ENCODE measurements around the gene ATP6AP2.
"Not testable (repeated sequence)": the region's sequence is repeated elsewhere in the genome, so short reads cannot be mapped to it uniquely, and the experiment has no call there.

ATP6AP2 gene

GRCh38 chrX:40576291-40576690 is 4.5 kb upstream of the ATP6AP2 start:
- no peak for DNase-seq

DNA sequence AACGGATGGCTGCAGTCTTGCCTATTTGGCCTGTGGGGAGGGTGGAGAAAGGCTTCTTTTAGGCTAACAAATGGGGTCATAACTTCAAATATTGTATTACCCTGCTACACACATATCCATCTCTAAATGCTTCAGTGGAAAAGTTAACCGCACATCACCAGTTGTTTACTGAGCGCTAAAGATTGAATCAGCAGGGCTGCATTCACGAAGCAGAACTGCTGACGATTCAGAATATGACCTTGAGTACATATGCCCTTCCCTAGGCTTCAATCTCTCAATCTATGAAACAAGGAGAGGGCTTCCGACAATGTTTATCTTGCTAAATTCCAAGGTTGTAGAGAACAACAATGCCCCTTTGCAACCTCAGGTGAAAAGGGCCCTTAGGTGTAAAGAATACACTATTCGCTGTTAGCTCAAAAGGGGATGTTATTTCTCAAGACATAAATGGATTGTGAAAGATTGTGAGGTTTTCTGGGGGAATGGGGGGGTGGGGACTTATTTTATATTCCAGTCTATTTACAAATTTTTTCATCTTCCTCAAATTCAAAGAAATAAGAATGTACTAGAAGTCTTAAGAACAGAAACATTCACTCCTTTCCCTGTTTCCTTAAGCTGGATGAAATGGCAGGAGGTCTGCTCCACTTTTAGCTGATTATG is 2.6 kb upstream of the ATP6AP2 start:
- no peak for DNase-seq

DNA sequence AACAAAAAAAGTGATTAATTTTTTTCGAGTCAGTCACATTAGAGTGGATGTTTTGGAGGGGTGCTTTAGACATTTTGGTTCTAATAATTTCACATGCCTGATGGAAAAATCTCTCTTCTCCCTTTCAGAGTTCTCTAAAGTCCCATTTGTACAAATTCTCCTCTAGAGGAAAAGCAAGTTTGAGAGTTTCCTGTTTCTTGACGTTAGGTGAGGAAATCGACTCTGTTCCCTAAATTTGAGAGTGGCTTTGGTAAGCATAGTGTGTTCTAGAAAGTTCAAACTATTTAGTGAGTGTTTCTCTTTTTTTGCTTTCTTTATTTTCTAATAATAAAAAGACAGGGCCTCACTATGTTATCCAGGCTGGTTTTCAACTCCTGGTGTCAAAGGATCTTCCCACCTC is 1.6 kb upstream of the ATP6AP2 start:
- DNase-seq, result no peak

DNA sequence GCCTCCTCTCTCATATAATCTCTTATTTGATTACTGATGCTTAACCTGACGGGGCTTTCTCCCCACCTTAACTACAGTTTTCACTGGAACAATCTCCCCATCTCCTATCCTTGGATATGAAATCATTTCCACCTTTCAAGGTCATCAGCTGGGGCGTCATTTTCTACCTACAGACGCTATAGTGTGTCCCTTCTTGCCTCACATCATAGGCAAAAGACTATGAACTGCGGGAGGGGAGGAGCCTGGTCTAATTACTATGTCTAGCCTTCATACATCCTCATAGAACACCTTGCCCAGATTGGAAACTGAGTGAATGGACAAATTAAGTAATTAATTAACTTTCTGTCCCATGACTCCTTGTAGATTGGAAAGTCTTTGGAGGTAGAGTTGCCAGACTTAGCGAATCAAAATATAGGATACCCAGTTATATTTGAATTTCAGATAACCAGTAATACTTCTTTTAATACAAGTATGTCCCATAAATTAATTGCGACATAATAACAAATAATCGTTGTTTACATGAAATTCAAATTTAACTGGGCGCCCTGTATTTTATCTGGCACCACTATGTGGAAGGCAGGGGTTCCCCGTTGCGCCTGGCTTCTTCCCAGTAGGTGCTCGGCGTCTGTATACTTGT is 752 bp upstream of the ATP6AP2 start:
- DNase-seq, result no peak

DNA sequence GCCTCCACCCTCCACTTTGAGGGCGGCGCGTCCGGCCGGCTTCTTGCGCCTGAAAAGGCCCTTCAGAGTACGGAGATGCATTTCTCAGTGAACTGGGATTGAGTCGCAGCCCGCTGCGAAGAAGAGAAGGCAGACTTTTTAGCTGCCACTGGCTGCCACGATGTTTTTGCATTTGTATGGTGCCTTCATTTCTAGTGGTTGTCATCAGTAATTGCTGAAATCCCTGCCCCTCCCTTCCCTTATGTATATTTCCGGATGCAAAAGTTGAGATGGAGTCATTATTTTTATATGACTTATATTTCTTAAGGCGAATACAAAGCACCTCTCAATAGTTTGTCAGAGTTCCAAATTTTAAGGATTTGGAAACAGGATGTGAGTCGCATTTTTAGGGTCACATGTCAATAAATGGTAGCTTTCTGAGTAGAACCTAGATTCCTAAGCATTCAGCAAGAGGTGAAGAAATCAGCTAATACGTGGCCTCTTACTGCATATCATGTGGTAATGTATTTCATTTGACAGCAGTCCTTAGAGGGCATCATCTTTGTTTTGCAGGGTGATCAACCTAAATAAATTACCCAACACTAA is 658 bp downstream of the ATP6AP2 start:
- peak; percentile 27 for DNase-seq

DNA sequence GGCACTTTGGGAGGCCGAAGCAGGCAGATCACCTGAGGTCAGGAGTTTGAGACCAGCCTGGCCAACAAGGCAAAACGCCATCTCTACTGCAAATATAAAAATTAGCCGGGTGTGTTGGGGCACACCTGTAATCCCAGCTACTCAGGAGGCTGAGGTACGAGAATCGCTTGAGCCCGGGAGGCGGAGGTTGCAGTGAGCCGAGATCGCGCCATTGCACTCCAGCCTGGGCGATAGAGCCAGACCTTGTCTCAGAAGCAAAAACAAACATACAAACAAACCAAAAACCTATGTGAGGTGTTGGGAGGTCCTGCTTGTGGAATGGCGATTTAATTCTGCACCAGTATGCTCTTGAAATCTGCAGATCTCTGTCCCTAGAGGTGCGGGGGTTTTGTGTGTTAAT is 1.4 kb downstream of the ATP6AP2 start:
- DNase-seq, result not testable (repeated sequence)

DNA sequence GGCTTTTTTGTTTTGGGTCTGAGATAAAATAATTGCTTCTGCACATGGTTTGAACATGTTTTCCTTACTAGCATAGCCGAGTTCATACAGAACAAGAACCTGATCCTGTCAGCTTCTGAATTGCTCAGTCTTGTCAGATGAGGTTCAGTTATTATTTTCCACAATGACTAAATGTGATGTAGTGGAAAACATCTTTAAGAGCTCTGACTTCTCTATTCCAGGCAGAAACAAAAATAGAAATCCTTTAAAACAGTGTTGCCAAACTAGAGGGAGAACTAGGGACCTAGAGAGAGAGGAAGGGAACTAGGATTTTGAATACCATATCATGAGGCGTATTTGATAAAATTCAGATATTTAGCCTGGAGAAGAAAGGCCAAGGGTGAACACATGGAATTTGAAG is 2.0 kb downstream of the ATP6AP2 start:
- DNase-seq, result no peak

DNA sequence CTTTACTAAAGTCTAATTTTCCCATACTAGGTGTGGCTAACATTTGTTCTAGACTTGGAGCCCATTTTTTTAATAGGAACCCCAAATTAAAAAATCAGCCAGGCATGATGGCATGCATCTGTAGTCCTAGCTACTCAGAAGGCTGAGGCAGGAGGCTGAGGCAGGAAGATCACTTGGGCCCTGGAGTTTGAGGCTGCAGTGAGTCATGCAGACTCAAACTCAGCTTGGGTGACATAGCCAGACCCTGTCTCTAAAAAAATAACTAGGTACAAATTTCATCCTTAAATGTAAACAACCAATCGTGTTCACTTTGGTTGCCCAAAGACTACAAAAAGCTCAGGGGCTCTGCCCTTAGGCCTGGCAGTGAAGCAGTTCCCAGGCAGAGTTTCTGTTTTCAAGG is 6.9 kb downstream of the ATP6AP2 start:
- DNase-seq, result not testable (repeated sequence)

GRCh38 chrX:40589616-40590321 is 9.0 kb downstream of the ATP6AP2 start:
- peak; percentile 36 for DNase-seq

- no peak for DNase-seq
Measured at GRCh38 chrX:40603446-40603845, 22.7 kb downstream of the ATP6AP2 start.

DNA sequence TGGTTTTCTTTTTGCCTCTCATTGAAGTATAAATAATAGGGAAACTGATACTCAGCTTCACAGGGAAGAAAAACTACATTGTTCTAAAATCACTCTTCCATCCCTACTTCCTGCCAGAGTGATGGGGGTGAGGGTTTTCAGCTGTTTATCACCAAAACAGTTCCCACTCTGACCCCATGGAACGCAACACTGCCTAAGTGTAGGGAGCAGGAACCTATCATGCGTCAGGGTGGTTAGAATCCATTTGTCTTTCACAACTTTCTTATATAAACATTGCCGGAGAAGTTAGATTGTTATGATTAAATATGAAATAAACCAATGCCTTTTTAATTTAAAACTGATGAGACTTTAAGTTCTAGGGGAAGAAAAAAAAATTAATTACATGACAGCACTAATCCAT is 26.6 kb downstream of the ATP6AP2 start:
- DNase-seq, result no peak

DNA sequence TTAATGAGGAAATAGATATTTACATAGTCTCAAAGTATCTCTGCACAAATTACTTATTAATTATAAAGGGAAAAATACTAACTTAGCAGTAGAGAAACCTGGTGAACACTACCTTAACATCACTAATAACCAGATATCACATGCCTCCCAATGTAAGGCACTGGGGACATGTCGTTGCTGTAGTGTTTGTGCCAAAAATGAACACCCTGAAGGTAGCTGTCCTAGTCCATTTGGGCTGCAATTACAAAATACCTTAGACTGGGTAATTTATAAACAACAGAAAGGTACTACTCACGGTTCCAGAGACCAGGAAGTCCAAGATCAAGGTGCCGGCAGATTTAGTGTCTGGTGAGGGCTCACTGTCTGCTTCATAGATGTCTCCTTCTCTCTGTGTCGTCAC is 31.7 kb downstream of the ATP6AP2 start:
- DNase-seq, result no peak

DNA sequence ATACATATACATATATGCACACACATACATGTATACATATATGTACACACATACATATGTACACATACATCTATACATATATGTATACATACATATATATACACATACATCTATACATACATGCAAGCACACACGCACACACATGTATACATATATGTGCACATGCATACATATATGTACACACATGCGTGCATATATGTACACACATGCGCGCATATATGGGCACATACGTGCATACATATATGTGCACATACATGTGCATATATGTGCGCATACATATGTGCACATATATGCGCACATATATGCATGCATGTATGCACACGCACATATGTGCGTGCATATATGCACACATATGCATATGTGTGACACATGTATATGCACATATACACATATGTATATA is 35.2 kb downstream of the ATP6AP2 start:
- no peak for DNase-seq

DNA sequence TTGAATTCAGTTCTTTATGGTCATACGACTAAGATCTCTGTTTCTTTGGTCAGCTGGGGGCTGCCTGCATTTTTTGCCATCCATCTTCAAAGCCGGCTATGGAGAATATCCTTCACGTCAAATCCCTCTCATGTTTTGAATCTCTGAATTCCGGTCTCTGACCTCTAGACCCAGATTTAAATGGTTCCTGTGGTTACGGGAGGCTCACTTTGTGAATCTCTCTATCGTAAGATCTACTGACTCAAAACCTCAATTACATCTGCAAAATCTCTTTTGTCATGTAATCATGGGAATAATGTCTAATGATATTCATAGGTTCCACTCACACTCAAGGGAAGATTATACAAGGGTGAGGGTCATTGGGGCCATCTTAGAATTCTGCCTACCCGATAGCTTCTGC is 36.8 kb downstream of the ATP6AP2 start:
- no peak for DNase-seq

- no peak for DNase-seq
Measured at GRCh38 chrX:40622479-40623138, 41.8 kb downstream of the ATP6AP2 start.

GRCh38 chrX:40623139-40623536 is 42.4 kb downstream of the ATP6AP2 start, which contains the start of gene MPC1L:
MPC1L (plus strand) TSS chrX:40623428; CDS start chrX:40623566, 138 bp downstream.
- DNase-seq, result no peak

GRCh38 chrX:40623665-40624064 is 42.9 kb downstream of the ATP6AP2 start:
- no peak for DNase-seq

DNA sequence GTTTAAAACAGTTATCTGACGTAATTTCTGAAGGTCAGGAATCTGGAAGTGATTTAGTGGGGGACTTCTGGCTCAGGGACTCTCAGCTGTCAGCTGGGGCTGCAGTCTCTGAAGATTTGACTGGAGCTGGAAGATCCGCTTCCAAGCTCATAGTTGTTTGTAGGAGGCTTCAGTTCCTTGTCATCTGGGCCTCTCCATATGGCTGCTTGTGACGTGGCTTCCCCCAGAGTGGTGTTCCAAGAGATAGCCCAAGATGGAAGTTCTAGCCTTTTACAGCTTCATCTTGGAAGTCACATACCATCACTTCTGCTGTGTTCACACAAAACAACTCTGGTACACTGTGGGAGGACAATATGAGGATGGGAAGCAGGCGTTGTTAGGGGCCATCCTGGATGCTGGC is 44.5 kb downstream of the ATP6AP2 start:
- no peak for DNase-seq

DNA sequence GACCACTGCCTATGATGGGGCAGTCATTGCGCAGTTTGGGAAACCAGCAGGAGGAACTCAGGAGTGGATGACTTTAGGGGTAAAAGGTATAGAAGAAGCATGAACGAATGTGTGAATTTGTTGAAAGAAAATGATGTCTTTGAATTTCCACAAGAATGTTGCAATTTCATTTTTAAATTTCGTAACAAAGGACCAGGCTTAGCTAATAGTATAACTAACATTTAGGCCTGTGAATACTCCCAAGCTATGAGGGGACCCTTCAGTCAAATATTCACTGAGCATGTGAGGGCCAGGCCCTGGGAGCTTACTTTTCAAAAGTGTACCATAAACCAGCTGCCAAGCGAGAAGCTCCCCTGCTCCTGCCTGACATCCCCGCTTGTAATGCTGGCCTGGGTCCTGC is 47.7 kb downstream of the ATP6AP2 start:
- DNase-seq, result no peak

GRCh38 chrX:40632199-40632598 is 51.4 kb downstream of the ATP6AP2 start:
- no peak for DNase-seq

GRCh38 chrX:40637687-40638086 is 56.9 kb downstream of the ATP6AP2 start:
- no peak for DNase-seq

DNA sequence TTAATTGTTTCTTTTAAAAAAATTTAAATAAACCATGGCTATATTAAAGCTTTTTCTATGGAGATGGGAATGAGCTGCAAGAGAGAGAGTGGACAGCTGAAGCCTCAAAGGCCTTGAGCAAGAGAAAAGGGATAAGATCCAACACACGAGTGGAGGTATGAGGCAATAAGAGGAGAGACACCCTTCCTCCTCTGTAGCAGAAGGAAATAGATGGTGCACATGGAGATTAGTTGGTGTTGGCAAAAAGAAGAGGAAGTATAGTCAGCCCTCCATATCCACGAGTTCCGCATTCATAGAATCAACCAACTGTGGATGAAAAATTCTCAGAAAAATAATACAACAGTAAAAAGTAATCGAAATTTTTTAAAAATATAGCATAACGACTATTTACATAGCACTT is 63.4 kb downstream of the ATP6AP2 start:
- no peak for DNase-seq

DNA sequence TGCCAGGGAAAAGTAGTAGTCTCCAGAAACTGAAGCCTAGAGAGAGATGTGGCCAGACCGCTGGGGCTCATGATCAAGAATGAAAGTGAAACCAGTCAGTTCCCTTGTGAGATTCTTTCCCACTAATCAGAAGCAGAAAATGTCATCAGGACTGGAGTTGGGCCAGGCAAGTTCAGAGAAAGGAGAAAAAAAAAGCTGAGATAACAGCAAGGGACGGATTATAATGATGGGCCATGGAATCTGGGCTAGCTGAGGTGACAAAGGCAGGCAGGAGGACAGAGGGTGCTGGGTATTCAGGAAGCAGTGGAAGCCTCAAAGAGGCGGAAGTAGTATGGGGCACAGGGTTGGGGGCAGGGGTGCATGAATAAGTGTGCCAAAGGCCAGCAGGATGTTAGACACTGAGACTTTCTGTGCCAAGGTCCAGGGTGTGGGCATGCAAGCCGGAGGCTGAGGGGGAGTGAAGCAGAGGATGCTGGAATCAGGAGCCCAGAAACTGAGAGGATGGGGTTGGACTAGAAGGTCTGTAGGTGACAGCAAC is 64.1 kb downstream of the ATP6AP2 start:
- DNase-seq, result peak; percentile 37
